WTC11 (cell line): Measurements from ENCODE around the gene HLA-DPA1. TPM values are rescaled to one million over a fixed set of nuclear protein-coding genes. Genes with fewer than 3 reads are reported as not detected.

ENCODE experiments used
- ATAC-seq: fragments of 200-7000 bp; cut with Tn5 transposase; 2 replicates; pipeline ENCODE4 v1.10.0; 2021; ENCODE audit warnings: mild to moderate bottlenecking, moderate library complexity
- CTCF ChIA-PET: fragments of 300-600 bp; sonication (Branson Sonifier 250); formaldehyde crosslinking; loops from one replicate; lab custom pipeline; 2021; ENCODE audit warnings: antibody characterized with exemption; lab: Charles Lee
- POLR2A ChIA-PET: fragments of 350-600 bp; sonication (Branson Sonifier 250); formaldehyde crosslinking; loops from one replicate; lab custom pipeline; 2021; ENCODE audit warnings: antibody characterized with exemption; lab: Charles Lee
- DNase-seq: peaks from one replicate; pipeline ENCODE4 v3.0.0; 2021; ENCODE audit warnings: low spot score
- H3K27ac Mint-ChIP-seq: 2 replicates; pipeline ENCODE4 v1.8.0; 2021; ENCODE audit warnings: mixed read lengths
- H3K27me3 Mint-ChIP-seq: 2 replicates; pipeline ENCODE4 v1.8.0; 2021; ENCODE audit warnings: low read depth, mild to moderate bottlenecking, moderate library complexity, mixed read lengths
- H3K36me3 Mint-ChIP-seq: 2 replicates; pipeline ENCODE4 v1.8.0; 2021; ENCODE audit warnings: mixed read lengths
- H3K4me1 Mint-ChIP-seq: 2 replicates; pipeline ENCODE4 v1.8.0; 2022; ENCODE audit warnings: mixed read lengths
- H3K4me3 Mint-ChIP-seq: 2 replicates; pipeline ENCODE4 v1.8.0; 2021; ENCODE audit warnings: mild to moderate bottlenecking, moderate library complexity, mixed read lengths
- H3K9me3 Mint-ChIP-seq: 2 replicates; pipeline ENCODE4 v1.8.0; 2021; ENCODE audit warnings: mixed read lengths
- AFF4 ChIP-seq: sonication (generic); formaldehyde crosslinking; IDR thresholded peaks from 2 replicates; pipeline ENCODE4 v1.8.1; 2023; ENCODE audit warnings: mild to moderate bottlenecking, missing genetic modification reagents, borderline replicate concordance
- CREB1 ChIP-seq: sonication (generic); formaldehyde crosslinking; IDR thresholded peaks from 2 replicates; pipeline ENCODE4 v1.8.0; 2023; ENCODE audit warnings: mild to moderate bottlenecking, missing genetic modification reagents
- E2F4 ChIP-seq: sonication (generic); formaldehyde crosslinking; IDR thresholded peaks from 2 replicates; pipeline ENCODE4 v1.8.1; 2022; ENCODE audit warnings: low read depth, mild to moderate bottlenecking, moderate library complexity, missing genetic modification reagents, borderline replicate concordance
- FOXJ3 ChIP-seq: sonication (generic); formaldehyde crosslinking; IDR thresholded peaks from 2 replicates; pipeline ENCODE4 v1.9.0; 2021; ENCODE audit warnings: missing genetic modification reagents, mild to moderate bottlenecking, borderline replicate concordance
- FOXP4 ChIP-seq: sonication (generic); formaldehyde crosslinking; IDR thresholded peaks from 2 replicates; pipeline ENCODE4 v1.8.0; 2022; ENCODE audit warnings: mild to moderate bottlenecking, missing genetic modification reagents
- HMGA2 ChIP-seq: fragments of 250-450 bp; sonication (Bioruptor Pico); IDR thresholded peaks from 2 replicates; pipeline ENCODE4 v1.4.0; 2021; ENCODE audit warnings: mild to moderate bottlenecking, moderate library complexity
- HMGXB4 ChIP-seq: sonication (generic); formaldehyde crosslinking; IDR thresholded peaks from 2 replicates; pipeline ENCODE4 v1.8.1; 2023; ENCODE audit warnings: mild to moderate bottlenecking, moderate library complexity, missing genetic modification reagents
- MYBL2 ChIP-seq: sonication (generic); formaldehyde crosslinking; IDR thresholded peaks from 2 replicates; pipeline ENCODE4 v1.8.1; 2023; ENCODE audit warnings: mild to moderate bottlenecking, moderate library complexity, missing genetic modification reagents
- NR3C1 ChIP-seq: sonication (generic); formaldehyde crosslinking; conservative IDR thresholded peaks from 2 replicates; pipeline ENCODE4 v1.8.1; 2023; ENCODE audit warnings: low read depth, mild to moderate bottlenecking, missing genetic modification reagents
- PRDM15 ChIP-seq: sonication (generic); formaldehyde crosslinking; IDR thresholded peaks from 2 replicates; pipeline ENCODE4 v1.8.0; 2022; ENCODE audit warnings: missing genetic modification reagents
- SP1 ChIP-seq: sonication (generic); formaldehyde crosslinking; conservative IDR thresholded peaks from 2 replicates; pipeline ENCODE4 v1.8.1; 2022; ENCODE audit warnings: missing genetic modification reagents
- TEAD4 ChIP-seq: sonication (generic); formaldehyde crosslinking; IDR thresholded peaks from 2 replicates; pipeline ENCODE4 v1.8.0; 2022; ENCODE audit warnings: mild to moderate bottlenecking, missing genetic modification reagents
- ZNF232 ChIP-seq: sonication (generic); formaldehyde crosslinking; IDR thresholded peaks from 2 replicates; pipeline ENCODE4 v1.8.0; 2022; ENCODE audit warnings: mild to moderate bottlenecking, missing genetic modification reagents
- ZNF263 ChIP-seq: sonication (generic); formaldehyde crosslinking; IDR thresholded peaks from 2 replicates; pipeline ENCODE4 v1.8.1; 2022; ENCODE audit warnings: low read depth, mild to moderate bottlenecking, moderate library complexity, missing genetic modification reagents
- ZNF396 ChIP-seq: fragments of 250-450 bp; sonication (Bioruptor Pico); IDR thresholded peaks from 2 replicates; pipeline ENCODE4 v1.8.0; 2021; ENCODE audit warnings: mild to moderate bottlenecking, moderate library complexity, borderline replicate concordance
- ZNF512 ChIP-seq: sonication (generic); formaldehyde crosslinking; IDR thresholded peaks from 2 replicates; pipeline ENCODE4 v1.8.1; 2022; ENCODE audit warnings: missing genetic modification reagents, borderline replicate concordance
- total RNA-seq: library from RNA; stranded (reverse); gene quantifications from 3 replicates; pipeline ENCODE4 v1.2.3, GENCODE V29; 2021

HLA-DPA1 gene
- total RNA-seq, 1 experiment from 2014 or later, result 4.9 TPM

GRCh38 chr6:33116841-33117711 lies 43.6 kb upstream of the HLA-DPA1 start (continued):
- TF ChIP-seq PRDM15 (CRISPR knock-in tag) (no peak), CREB1 (no peak), SP1 (CRISPR knock-in tag) (peak; percentile 61), TEAD4 (CRISPR knock-in tag) (0 out of 2 replicates have a peak, but pooled peaks have one; percentile 38)

GRCh38 chr6:33116417-33116816 lies 43.0 kb upstream of the HLA-DPA1 start:
- DNase-seq (peak; percentile 39), ATAC-seq (peak; percentile 69)
- no peaks in the 10 kb centered on the region; the same call in 1 of the 2 replicates for H3K27me3 Mint-ChIP-seq
- H3K27ac Mint-ChIP-seq, result peak overlapping the region; percentile 100
- POLR2A ChIA-PET, result interaction anchor here (0.5 to 3.2 kb wide), 7 partner anchors 10 to 921 kb away, joined by 3 to 26 read pairs (median 3); partner anchors contain the start of gene ZBTB22
- H3K36me3 Mint-ChIP-seq, result peaks cover under 1% of the 10 kb centered on the region; the same call in 1 of the 2 replicates
- peak overlapping the region; percentile 98 for H3K4me3 Mint-ChIP-seq
- H3K9me3 Mint-ChIP-seq, result no peaks in the 10 kb centered on the region
- peaks cover 56% of the 10 kb centered on the region for H3K4me1 Mint-ChIP-seq
- TF ChIP-seq ZNF232 (CRISPR knock-in tag), result no peak
- 0 out of 2 replicates have a peak, but pooled peaks have one; percentile 28 for TF ChIP-seq ZNF263 (CRISPR knock-in tag)
- CTCF ChIA-PET, result interaction anchor here (0.7 to 5.3 kb wide), 8 partner anchors 9 to 293 kb away, joined by 3 to 43 read pairs (median 13); no protein-coding TSS in a partner anchor

- Mint-ChIP-seq H3K27ac (no peak overlapping the region), H3K4me1 (peaks cover 36% of the 10 kb centered on the region), H3K4me3 (no peak overlapping the region), H3K36me3 (no peaks in the 10 kb centered on the region; the same call in 1 of the 2 replicates), H3K9me3 (no peaks in the 10 kb centered on the region), H3K27me3 (peaks cover 9% of the 10 kb centered on the region)
- no peak for ATAC-seq
- ChIA-PET POLR2A (interaction anchor here (1.0 to 1.3 kb wide), 2 partner anchors 142 to 144 kb away, joined by 3 read pairs; no protein-coding TSS in a partner anchor), CTCF (interaction anchor here (0.6 to 5.3 kb wide), 5 partner anchors 11 to 160 kb away, joined by 3 to 43 read pairs (median 4); no protein-coding TSS in a partner anchor)
- DNase-seq, result no peak
- TF ChIP-seq HMGA2 (CRISPR knock-in tag) (no peak), HMGXB4 (no peak), MYBL2 (no peak), E2F4 (no peak), ZNF396 (CRISPR knock-in tag) (no peak), AFF4 (no peak), ZNF512 (CRISPR knock-in tag) (no peak), FOXJ3 (CRISPR knock-in tag) (no peak), NR3C1 (CRISPR knock-in tag) (no peak), FOXP4 (CRISPR knock-in tag) (no peak)
Observed at GRCh38 chr6:33114406-33114805, 41.0 kb upstream of the HLA-DPA1 start.
